HG03571 (cell line): ENCODE results near the gene GON4L.
"Not testable (repeated sequence)": the region's sequence is repeated elsewhere in the genome, so short reads cannot be mapped to it uniquely, and the experiment has no call there.

ENCODE experiments used
- ATAC-seq: cut with Tn5 transposase; IDR thresholded peaks from one replicate; pipeline ENCODE4 v1.9.1; 2021; ENCODE audit not compliant: unreplicated experiment

The GON4L gene

DNA sequence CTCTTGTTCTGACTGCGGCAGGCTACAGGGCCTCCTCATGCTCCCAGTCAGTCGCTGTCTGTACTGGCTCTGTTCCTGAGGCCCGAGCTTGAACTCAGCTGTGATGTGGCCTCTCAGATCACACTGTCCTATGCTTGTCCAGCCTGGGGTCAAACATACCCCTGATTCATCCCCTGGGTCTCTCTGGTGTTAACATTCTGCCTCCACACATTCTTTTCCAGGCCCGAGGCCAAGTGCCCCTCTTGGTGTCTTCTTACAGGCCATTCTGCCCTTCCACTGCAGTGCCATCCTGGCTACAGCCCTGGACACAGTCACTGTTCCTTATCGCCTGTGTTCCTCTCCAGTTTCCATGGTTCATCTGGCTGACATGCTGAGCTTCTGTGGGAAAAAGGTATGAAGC is 108.9 kb downstream of the GON4L start:
- ATAC-seq: not testable (repeated sequence)

DNA sequence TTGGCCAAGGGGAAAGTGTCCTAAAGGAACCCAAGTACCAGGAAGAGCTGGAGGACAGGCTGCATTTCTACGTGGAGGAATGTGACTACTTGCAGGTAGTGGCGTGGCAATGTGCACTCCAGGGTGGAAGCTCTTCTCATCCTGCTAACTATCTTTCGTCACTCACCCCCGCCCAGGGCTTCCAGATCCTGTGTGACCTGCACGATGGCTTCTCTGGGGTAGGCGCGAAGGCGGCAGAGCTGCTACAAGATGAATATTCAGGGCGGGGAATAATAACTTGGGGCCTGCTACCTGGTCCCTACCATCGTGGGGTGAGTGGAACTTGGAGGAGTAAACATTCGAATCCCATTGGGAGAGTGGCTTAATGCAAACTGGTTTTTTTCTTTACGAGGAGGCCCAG is 109.4 kb downstream of the GON4L start:
- ATAC-seq: not testable (repeated sequence)

DNA sequence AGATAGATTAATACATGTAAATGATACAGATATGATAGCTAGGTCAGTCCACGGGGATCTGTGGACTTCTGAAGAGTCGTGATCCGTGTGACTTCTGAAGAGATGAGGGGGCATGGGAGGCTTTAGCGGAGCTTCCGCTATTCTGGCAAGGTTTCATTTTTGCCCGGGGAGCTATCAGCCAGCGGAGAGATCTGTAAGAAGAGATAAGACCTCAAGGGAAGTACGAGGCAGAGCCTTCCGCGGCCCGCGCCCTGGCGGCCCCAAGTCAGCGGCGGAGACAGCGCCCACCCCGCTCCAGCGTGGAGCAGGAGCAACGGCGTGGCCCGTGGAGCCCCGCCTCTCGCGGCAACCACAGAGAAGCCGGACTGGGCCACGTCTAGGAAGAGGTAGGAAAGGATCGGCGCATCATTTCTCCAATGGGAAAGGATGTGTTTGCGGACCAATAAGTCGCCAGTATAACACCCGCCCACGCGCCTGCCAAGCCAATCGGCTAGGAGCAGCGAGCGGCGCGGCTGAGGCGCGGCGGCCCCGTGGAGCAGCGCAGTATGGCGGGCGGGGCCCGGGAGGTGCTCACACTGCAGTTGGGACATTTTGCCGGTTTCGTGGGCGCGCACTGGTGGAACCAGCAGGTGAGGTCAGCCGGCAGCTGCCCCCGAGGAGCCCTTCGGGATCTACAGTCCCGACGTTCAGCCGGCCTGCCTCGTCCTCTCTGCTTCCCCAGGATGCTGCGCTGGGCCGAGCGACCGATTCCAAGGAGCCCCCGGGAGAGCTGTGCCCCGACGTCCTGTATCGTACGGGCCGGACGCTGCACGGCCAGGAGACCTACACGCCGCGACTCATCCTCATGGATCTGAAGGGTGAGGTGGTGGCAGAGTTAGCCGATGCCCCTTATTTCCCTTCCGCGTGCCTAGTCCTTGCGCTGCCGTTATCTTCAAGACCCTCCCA is 111.5 kb downstream of the GON4L start:
- ATAC-seq: peak; percentile 89

DNA sequence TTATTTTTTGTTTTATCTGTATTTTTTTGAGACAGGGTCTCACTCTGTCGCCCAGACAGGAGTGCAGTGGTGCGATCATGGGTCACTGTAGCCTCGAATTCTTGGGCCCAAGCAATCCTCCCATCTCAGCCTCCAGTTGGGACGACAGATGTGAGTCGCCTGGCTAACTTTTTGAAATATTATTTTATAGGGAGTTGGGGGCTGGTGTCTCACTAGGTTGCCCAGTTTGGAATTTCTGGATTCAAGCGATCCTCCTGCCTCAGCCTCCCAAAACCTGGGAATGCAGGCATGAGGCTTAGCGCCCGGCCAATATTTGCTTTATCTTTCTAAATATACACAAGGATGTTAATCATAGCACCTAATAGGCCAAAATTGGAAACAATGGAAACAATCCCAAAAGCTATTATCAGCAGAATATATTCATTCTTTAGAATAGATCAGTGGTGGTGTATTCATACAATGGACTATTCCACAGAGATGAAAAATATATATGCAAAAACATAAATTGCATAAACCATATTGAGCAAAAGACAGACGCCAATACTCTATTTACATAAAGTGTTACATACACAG is 112.2 kb downstream of the GON4L start:
- ATAC-seq: no peak

DNA sequence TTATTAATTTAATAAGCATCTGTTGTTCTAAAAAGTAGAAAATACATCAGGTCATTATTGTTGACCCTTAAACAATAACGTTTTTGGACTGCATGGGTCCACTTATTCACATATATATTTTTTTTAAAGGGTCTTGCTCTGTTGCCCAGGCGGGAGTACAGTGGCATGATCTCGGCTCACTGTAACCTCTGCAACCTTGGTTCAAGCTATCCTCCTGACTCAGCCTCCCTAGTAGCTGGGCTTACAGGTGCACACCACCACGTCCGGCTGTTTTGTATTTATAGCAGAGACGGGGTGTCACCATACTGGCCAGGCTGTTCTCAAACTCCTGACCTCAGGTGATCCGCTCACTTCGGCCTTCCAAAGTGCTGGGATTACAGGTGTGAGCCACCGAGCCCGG is 115.1 kb downstream of the GON4L start:
- no peak for ATAC-seq

DNA sequence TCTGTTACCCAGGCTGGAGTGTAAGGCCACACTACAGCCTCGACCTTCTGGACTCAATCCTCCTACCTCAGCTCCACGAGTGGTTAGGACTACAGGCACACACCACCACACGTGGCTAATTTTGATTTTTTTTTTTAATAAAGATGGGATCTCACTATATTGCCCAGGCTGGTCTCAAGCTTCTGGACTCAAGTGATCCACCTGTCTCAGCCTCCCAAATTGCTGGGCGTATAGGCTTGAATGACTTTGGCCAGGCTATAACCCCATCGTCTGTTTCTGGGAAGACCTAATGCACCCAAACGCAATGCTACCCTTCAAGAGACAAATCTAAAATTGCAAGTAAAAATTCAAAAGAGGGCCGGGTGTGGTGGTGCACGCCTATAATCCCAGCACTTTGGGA is 116.0 kb downstream of the GON4L start:
- no peak for ATAC-seq

DNA sequence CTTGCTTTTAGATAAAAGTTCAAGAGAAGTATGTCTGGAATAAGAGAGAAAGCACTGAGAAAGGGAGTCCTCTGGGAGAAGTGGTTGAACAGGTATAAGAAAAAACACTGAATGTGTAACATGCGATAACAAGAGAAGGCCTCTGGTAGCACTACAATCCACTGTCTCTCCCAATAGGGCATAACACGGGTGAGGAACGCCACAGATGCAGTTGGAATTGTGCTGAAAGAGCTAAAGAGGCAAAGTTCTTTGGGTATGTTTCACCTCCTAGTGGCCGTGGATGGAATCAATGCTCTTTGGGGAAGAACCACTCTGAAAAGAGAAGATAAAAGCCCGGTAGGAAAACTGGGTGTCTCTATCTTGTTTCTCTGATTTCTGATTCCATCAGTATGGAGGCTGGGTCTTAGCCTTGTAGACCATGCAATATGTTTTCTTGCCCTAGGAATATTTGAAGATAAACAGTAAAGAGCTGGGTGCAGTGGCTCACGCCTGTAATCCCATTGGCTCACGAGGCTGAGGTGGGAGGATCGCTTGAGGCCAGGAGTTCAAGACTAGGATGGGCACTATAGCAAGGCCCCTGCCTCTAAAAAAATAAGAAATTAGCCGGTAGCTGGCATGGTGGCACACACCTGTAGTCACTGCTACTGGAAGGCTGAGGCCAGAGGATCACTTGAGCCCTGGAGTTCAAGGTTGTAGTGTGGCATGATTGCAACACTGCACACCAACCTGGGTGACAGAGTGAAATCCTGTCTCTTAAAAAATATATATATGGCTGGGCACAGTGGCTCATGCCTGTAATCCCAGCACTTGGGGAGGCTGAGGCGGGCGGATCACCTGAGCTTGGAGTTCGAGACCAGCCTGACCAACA is 127.7 kb downstream of the GON4L start:
- ATAC-seq: no peak

DNA sequence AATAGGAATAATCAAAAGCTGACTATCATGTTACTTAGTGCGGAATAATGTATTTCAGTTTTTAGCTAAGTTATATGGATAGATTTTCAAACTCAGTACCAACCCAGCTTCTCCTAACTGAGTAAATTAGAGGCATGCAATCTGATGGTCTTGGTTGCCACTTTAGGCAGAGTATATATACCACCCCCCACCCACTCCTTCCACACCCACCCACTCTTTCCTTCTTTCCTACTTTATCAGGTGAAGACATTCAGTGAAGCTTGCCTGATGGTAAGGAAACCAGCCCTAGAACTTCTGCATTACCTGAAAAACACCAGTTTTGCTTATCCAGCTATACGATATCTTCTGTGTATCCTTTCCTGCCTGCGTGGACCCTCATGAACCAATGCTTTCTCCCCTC is 131.9 kb downstream of the GON4L start:
- ATAC-seq: no peak

DNA sequence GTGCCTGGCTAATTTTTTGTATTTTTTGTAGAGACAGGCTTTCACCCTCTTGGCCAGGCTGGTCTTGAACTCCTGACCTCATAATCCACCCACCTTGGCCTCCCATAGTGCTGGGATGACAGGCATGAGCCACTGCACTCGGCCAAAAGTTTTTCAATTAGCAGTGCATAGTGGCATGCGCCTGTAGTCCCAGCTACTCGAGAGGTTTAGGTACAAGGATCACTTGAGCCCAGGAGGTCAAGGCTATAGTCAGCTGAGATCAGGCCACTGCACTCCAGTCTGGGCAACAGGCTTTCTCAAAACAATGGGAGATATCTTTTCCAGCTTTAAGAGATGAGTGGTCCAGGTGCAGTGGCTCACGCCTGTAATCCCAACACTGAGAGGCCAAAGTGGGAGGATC is 137.3 kb downstream of the GON4L start:
- no peak for ATAC-seq

DNA sequence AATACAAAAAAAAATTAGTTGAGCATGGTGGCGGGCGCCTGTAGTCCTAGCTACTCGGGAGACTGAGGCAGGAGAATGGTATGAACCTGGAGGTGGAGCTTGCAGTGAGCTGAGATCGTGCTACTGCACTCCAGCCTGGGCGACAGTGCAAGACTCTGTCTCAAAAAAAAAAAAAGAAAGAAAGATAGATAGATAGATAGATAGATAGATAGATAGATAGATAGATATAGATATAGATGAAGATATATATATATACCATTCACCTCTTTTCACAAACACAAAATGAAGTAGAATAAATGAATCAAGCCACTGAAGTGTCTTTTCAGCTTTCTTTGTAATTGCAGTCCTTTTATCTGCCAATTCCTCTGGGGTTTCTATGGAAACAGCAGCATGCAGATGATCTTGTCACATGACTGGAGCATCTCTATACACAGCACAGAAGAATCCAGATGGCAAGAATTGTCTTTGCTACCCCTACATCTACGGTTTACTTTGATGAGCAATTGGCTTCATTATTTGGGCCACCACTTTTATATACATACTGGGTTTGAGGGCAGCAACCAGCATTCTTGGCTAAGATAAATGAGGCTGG is 138.4 kb downstream of the GON4L start:
- ATAC-seq: not testable (repeated sequence)

DNA sequence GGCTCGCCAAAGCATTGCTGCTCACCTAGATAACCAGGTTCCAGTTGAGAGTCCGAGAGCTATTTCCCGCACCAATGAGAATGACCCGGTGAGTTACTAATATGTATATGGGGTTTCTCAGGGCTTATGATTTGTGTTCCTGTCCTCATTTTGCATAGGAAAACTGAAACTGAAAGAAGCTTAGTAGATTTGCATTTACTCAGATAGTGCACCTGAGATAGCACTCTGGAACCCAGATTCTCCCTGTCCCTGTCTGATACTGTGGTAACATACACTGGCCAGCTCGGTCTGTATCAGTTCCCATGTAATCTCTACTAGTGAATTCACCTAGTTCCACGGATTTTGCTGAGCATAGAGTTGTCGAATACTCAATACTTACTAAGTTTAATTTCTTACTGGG is 140.0 kb downstream of the GON4L start:
- ATAC-seq: no peak

DNA sequence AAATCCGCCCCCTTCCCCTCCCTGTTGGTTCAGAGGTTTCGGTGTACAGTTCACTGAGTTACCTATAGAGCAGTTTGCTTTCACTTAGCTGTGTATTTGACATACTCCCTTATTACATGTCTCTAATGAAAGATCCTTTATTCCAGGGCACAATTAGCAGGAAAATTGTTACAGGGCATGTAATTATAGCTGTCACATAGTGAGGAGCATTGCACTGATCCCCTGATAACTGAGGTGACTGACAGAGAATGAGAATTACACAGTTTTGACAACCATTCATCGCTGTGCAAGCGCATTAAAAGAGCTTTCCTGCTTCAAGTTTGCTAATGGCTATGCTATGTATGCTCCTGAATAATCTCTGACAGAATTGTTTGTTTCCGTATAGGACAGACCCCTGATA is 141.2 kb downstream of the GON4L start:
- no peak for ATAC-seq

DNA sequence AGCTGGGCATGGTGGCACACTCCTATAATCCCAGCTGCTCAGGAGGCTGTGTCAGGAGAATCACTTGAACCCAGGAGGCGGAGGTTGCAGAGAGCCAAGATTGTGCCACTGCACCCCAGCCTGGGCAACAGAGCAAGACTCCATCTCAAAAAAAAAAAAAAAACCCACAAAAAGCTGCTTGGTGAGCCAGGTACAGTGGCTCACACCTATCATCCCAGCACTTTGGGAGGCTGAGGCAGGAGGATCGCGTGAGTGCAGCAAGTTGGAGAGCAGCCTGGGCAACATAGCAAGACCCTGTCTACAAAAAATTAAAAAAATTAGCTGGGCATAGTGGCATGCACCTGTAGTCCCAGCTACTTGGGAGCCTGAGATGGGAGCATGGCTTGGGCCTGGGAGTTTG is 142.0 kb downstream of the GON4L start:
- not testable (repeated sequence) for ATAC-seq

DNA sequence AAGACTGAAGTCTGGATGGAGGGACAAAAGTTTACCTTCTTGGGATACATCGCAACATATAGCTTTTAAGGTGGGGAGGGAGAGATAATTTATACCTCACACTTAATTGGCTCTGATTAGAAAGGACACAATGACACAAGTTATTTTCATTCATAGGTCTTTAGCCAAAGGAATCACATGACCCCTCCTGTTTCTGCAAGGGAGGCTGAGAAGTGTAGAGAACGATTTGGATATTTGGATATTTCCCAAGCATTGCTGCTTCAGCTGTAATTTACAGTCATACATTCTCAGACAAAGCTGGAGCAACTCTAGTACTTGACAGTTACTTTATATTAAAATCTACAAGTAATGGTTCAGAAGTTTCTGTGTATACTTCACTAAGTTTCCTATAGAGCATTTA is 143.9 kb downstream of the GON4L start:
- ATAC-seq: no peak

DNA sequence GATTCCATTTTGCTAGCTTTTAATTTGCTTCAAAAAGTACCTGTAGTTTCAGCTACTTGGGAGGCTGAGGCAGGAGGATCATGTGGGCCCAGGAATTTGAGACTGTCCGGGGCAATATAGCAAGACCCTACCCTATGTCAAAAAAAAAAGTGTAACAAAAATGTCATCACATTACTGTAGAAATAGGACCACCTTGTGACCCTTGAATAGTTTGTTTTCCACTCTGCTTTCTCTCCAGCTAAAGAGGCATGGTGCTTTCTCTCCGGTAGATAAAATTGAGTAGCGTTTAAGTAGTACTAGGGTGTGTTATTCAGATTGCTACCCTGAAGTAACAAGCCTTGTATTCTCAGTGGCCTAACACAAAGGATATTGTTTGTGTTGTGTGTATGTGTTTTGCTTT is 144.4 kb downstream of the GON4L start:
- ATAC-seq: not testable (repeated sequence)

DNA sequence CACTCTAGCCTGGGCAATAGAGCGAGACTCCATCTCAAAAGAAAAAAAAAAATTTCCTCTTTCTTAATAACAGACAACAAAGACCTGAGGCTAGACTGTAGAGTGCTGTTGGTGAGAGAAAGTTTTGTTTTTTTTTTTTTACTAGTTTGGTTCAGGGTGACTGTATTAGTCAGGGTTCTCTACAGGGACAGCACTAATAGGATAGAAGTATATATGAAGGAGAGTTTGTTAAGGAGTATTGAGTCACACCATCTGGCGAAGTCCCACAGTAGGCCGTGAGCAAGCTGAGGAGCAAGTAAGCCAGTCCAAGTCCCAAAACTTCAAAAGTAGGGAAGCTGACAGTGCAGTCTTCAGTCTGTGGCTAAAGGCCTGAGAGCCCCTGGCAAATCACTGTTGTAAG is 145.6 kb downstream of the GON4L start:
- not testable (repeated sequence) for ATAC-seq

DNA sequence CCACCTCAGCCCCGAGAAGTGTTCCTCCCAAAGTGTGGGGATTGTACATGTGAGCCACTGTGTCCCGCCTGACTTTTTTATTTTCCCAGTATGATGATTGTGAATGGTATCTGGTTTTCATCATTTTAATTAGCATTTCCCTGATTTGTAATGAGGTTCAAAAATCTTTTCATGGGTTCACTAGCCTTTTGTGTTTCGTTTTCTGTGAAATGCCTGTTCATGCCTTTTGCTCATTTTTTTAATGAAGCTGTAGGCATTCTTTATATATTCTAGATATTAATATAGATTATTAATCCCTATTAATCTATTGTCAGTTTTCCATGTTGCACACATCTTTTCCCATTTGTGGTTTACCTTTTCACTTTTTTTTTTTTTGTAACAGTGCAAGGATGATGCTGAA is 147.6 kb downstream of the GON4L start:
- ATAC-seq: no peak

DNA sequence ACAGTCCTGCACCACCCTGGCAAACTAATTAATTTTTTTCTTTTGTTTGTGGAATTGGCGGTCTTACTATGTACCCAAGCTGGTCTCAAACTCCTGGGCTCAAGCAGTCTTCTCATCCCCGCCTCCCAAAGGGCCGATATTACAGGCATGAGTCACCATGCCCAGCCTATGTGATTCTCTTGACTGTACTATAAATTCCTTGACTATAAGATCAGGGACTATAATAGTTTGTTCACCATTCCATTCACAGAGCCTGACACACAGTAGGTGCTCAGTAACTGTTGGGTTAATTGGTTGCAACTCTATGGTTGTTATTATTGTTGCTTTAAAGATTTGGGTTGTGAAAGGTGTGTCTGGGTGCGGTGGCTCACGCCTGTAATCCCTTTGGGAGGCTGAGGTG is 150.9 kb downstream of the GON4L start:
- no peak for ATAC-seq

DNA sequence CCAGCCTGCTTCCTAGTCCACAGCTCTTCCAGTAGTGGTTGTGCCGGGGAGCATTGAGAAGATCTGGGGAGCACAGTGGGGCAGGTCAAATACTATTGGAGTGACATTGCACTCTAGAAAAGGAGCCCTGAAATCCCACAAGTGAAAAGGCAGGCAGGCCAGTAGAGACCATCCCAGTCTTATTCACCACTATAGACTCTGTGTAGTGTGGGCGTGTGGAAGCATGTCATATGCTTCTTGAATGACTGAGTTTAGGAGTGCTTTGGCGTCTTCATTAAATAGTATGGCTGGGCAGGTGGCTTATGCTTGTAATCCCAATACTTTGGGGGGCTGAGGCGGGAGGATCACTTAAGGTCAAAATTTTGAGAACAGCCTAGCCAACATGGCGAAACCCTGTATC is 152.6 kb downstream of the GON4L start:
- ATAC-seq: not testable (repeated sequence)

DNA sequence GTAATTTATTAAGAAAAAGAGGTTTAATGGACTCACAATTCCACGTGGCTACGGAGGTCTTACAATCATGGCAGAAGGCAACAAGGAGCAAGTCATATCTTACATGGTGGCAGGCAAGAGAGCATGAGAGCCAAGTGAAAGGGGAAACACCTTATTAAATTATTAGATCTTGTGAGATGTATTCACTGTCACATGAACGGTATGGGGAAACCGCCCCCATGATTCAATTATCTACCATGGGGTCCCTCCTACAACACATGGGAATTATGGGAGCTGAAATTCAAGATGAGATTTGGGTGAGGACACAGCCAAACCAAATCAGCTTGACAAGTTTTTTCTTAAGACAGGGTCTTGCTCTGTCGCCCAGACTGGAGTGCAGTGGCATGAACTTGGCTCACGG is 153.8 kb downstream of the GON4L start:
- ATAC-seq: no peak

DNA sequence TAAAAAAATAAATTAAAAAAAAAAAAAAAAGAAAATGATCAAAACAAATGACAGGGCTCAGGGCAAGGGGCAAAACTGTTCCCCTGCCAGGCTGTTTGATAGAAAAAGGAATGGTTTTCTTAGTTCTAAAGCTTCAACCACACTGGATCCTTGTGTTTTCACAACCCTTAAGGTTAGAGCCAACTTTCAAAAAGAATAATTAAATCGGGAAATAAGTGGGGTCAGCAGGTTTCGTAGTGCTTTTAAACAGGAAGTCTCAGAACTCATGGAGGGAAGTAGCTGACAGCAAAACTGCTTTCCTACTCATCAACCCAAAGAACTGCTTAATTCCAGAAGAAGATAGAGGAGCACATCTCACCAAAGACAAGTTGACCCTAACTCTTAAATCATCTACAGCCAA is 155.3 kb downstream of the GON4L start:
- ATAC-seq: not testable (repeated sequence)
